Thyroid gland (tissue), 4 donors: ENCODE results near the gene HSPA1B. TPM values are rescaled to one million over a fixed set of nuclear protein-coding genes. Genes with fewer than 3 reads are reported as not detected.

Experiments
- DNase-seq, 2 donors: peaks; one replicate each; pipeline ENCODE4 v3.0.0-alpha.2; 2019
- H3K27ac ChIP-seq, 3 donors: fragments of 200-600 bp; sonication (generic); 1 replicate in 2 of 3; 2 replicates in 1 of 3; pipeline ENCODE4 v1.5.1; 2016 to 2019; ENCODE audit warnings: mild to moderate bottlenecking in 1 of 3, moderate library complexity in 1 of 3
- H3K27me3 ChIP-seq: fragments of 200-600 bp; sonication (generic); one replicate; pipeline ENCODE4 v1.5.1; 2019
- H3K36me3 ChIP-seq, 2 donors: fragments of 200-600 bp; sonication (generic); one replicate each; pipeline ENCODE4 v1.5.1; 2016 to 2019
- H3K4me1 ChIP-seq, 2 donors: fragments of 200-600 bp; sonication (generic); one replicate each; pipeline ENCODE4 v1.5.1; 2017 to 2019
- H3K4me3 ChIP-seq, 3 donors: fragments of 200-600 bp; sonication (generic); replicated peaks in 1 of 3; 1 replicate in 2 of 3; 2 replicates in 1 of 3; pipeline ENCODE4 v1.5.1; 2016; ENCODE audit warnings: mild to moderate bottlenecking in 1 of 3
- H3K9me3 ChIP-seq: fragments of 200-600 bp; sonication (generic); one replicate; pipeline ENCODE4 v1.5.1; 2017
- POLR2A ChIP-seq, 2 donors: fragments of 450-650 bp; IDR thresholded peaks; one replicate each; pipeline ENCODE4 v1.6.1; 2017; ENCODE audit warnings: antibody characterized with exemption in 2 of 2, mild to moderate bottlenecking in 2 of 2, moderate library complexity in 1 of 2
- WGBS, 2 donors: methylation state at CpG; one replicate each; pipeline ENCODE4 v1.1.5; 2017; 5-methylcytosine and 5-hydroxymethylcytosine counted together
- intact Hi-C: fragments of 100-400 bp; cut with DNase I; formaldehyde crosslinking; loops from one replicate; pipeline ENCODE4 v1.15.1; 2023
- total RNA-seq, 4 donors: library from RNA; depleted of rRNA; stranded (reverse); fragments of >200 nt; gene quantifications; one replicate each; pipeline ENCODE4 v1.2.3, GENCODE V29; 2016
- TF ChIP-seq, protein P1 (sequence below), 6 experiments: fragments of 200-600 bp in 3 of 6; fragments of 450-650 bp in 3 of 6; sonication (generic) in 3 of 6; IDR thresholded peaks; one replicate each; pipeline ENCODE4 v1.5.1; 2016 to 2019; ENCODE audit warnings: antibody characterized with exemption in 6 of 6, mild to moderate bottlenecking in 2 of 6, inconsistent platforms in 1 of 6, moderate library complexity in 1 of 6

Gene HSPA1B
- total RNA-seq, 4 donors from 2014 or later = 194 to 330 (median 256) TPM

DNA sequence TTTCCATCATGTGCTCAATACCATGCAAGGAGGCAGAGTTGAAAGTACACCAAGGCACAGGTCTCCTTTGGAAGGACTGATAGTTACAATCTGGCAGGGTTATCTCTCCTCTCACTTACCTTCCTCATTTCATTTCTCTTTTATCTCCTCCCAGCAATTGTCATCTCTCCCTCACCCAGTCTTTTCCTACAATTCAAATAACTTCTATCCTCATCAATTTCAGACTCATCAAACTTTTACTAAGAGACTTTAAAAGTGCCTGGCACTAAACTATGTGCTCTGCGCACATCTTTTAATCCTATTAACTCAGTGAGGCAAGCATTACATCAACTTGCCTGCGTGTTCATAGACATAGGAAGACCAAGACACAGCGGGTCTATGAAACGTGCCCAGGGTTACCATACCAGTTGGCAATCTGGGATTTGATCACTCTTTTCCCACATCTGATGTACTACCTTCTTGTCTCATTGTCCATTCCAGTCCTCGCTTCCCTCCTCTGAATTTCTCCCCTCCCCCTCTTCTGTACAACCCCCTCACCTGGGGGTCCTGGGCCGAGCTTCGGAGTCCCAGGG lies 33.2 kb upstream of the HSPA1B start:
- Histone ChIP-seq H3K27me3 (no peaks in the 10 kb centered on the region), H3K36me3 (no peaks in the 10 kb centered on the region)
- intact Hi-C loops = no loop called here

DNA sequence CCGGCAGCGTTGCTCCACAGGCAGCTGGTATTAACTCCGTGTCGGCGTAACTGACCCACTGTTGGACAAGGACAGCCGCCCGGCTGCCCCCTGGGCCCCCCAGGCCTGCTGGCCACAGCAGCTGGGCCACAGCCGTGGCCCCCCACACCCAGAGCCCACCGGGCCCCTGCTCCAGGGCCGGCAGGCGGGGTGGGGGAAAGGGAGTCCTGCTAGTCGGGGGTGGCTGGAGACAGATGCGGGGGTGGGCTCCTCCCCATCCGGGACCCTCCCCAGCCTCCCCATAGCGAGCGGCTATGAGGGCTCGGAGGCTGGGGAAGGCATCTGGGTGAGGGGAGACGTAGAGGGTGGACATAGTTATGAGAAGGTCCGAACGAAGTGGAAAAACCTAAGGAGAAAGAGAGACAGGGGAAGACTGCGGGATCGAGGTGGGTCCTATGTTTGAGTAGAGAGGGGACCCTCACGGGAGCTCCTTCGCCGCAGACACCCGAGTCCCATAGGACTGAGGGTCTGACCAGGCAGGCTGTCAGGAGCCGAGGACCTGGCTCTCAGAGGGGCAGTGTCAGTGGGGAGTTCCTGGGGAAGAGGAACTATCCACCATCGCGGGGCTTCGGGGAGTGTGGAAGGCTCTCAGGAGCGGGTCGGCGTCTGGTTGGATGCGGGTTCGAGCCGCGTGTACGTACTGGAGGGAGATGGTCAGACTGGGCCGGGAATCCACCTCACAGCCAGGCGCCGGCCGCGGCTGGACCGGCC lies 32.5 kb upstream of the HSPA1B start:
- WGBS, 2 donors = 3 to 4% methylated on average over 28 of the region's 44 CpGs
- H3K4me1 ChIP-seq = peaks cover 11 to 14% of the 10 kb centered on the region in 2 donors
- no peaks in the 10 kb centered on the region for H3K9me3 ChIP-seq
- peak overlapping the region; percentile 91 to 94 (median 92) for H3K27ac ChIP-seq
- TF ChIP-seq, protein P1, sequence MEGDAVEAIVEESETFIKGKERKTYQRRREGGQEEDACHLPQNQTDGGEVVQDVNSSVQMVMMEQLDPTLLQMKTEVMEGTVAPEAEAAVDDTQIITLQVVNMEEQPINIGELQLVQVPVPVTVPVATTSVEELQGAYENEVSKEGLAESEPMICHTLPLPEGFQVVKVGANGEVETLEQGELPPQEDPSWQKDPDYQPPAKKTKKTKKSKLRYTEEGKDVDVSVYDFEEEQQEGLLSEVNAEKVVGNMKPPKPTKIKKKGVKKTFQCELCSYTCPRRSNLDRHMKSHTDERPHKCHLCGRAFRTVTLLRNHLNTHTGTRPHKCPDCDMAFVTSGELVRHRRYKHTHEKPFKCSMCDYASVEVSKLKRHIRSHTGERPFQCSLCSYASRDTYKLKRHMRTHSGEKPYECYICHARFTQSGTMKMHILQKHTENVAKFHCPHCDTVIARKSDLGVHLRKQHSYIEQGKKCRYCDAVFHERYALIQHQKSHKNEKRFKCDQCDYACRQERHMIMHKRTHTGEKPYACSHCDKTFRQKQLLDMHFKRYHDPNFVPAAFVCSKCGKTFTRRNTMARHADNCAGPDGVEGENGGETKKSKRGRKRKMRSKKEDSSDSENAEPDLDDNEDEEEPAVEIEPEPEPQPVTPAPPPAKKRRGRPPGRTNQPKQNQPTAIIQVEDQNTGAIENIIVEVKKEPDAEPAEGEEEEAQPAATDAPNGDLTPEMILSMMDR (IDR thresholded peaks at IDR 0.05) = no peak
- no peak for TF ChIP-seq POLR2A (IDR thresholded peaks at IDR 0.05)
- no peak for DNase-seq
- peak overlapping the region; percentile 72 to 96 (median 93) for H3K4me3 ChIP-seq
- intact Hi-C loops = no loop called here
- no peaks in the 10 kb centered on the region for H3K27me3 ChIP-seq
- H3K36me3 ChIP-seq = no peaks in the 10 kb centered on the region

More for the DNA sequence above, 33.2 kb upstream of the HSPA1B start:
- Histone ChIP-seq H3K27ac (peak overlapping the region in 2 of 3 donors; percentile 91 to 94), H3K4me3 (peak overlapping the region in 2 of 3 donors; percentile 93 to 96), H3K9me3 (no peaks in the 10 kb centered on the region), H3K4me1 (peaks cover 11 to 14% of the 10 kb centered on the region in 2 donors)
- DNase-seq = no peak
- WGBS, 2 donors = 22 to 24% methylated on average over 7 of the region's 7 CpGs
- TF ChIP-seq POLR2A (IDR thresholded peaks at IDR 0.05) = no peak
- TF ChIP-seq, protein P1 (IDR thresholded peaks at IDR 0.05) = no peak

DNA sequence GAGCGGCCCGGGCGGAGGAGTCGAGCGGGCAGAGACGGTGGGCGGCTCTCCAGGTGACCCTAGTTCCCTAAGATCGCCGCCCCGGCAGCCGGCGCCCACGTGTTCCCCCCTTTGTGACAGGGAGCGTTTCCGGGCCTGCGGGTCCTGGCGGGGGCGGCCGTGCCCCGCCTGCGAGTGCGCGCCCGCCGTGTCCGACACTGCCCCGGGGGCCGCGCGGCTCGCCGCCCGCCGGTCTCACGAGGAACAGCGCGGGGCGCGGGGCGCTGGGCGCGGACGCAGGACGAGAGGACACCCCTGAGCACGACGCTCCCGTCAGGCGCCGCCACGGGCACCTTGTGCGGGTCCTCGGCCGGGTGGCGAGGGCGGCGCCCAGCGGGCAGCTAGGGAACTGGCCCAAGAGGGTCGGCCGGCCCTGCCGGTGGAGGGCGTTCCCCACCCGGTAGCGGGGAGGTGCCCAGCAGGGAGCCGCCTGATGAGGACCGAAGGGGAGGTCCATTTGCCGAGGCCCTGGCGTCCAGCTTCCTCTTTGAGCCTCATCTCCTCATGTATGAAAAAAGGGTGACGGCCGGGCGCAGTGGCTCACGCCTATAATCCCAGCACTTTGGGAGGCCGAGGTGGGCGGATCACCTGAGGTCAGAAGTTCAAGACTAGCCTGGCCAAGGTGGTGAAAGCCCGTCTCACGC lies 31.8 kb upstream of the HSPA1B start, which contains the start of gene VARS1:
VARS1 (minus strand) TSS at position 137 of the 683 bp plus-strand sequence. CDS start 535 bp downstream, outside the sequence.
- Histone ChIP-seq H3K9me3 (no peaks in the 10 kb centered on the region), H3K27me3 (no peaks in the 10 kb centered on the region), H3K4me3 (peak within 1 kb of the TSS; percentile 72 to 96 (median 93)), H3K4me1 (peaks cover 11 to 14% of the 10 kb centered on the region in 2 donors), H3K27ac (peak within 1 kb of the TSS; percentile 91 to 94 (median 92)), H3K36me3 (no peaks in the 10 kb centered on the region)
- intact Hi-C loops = no loop called here
- WGBS, 2 donors = 1 to 3% methylated on average over 17 to 22 of the region's 75 CpGs
- TF ChIP-seq POLR2A (IDR thresholded peaks at IDR 0.05) = peak; percentile 31 to 69
- TF ChIP-seq, protein P1 (IDR thresholded peaks at IDR 0.05) = peak; percentile 34 to 96 (median 78)
- DNase-seq = peak; percentile 91 to 93

DNA sequence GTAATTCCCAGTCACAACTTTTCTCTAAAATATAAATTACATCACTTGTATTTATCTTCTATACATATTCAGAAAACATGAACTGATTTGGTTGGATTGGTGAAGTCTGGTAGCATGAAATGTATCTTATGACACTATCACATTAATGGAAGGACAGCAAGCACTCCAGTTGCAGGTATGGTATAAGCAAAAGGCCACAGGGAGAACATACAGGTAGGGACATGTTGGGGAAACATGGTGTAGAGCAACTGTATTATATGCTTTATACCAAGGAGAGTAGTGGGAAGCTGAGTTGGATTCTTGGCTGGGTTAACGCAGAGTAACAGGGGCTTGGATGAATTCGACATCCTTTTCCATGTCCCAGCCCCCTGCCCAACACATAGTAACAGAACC lies 30.5 kb upstream of the HSPA1B start:
- WGBS, 2 donors = 94 to 97% methylated on average over 2 of the region's 2 CpGs
- peaks cover 11 to 14% of the 10 kb centered on the region in 2 donors for H3K4me1 ChIP-seq
- DNase-seq = no peak
- TF ChIP-seq POLR2A (IDR thresholded peaks at IDR 0.05) = no peak
- TF ChIP-seq, protein P1 (IDR thresholded peaks at IDR 0.05) = no peak
- no peak overlapping the region for H3K4me3 ChIP-seq
- intact Hi-C loops = no loop called here
- peak overlapping the region in 2 of 3 donors; percentile 10 to 91 for H3K27ac ChIP-seq
- no peaks in the 10 kb centered on the region for H3K27me3 ChIP-seq
- no peaks in the 10 kb centered on the region for H3K36me3 ChIP-seq
- no peaks in the 10 kb centered on the region for H3K9me3 ChIP-seq
